Ectodermal cell (in vitro differentiated cells): ENCODE data around the gene TTYH1.
"Not testable (repeated sequence)": the region's sequence is repeated elsewhere in the genome, so short reads cannot be mapped to it uniquely, and the experiment has no call there.

ENCODE experiments used
- H3K27ac ChIP-seq: 2 replicates; pipeline ENCODE4 v1.7.0; 2013; ENCODE audit warnings: mild to moderate bottlenecking, low read depth, low read length; ENCODE audit not compliant: insufficient read depth, poor library complexity, severe bottlenecking
- H3K27me3 ChIP-seq: 2 replicates; pipeline ENCODE4 v1.7.0; 2013; ENCODE audit warnings: mild to moderate bottlenecking, low read length; ENCODE audit not compliant: insufficient read depth, control insufficient read depth, poor library complexity, severe bottlenecking
- H3K36me3 ChIP-seq: one replicate; pipeline ENCODE4 v1.7.0; 2013; ENCODE audit warnings: low read length; ENCODE audit not compliant: control insufficient read depth, insufficient read depth
- H3K4me1 ChIP-seq: one replicate; pipeline ENCODE4 v1.7.0; 2013; ENCODE audit warnings: low read length; ENCODE audit not compliant: control insufficient read depth, insufficient read depth
- H3K4me3 ChIP-seq: 2 replicates; pipeline ENCODE4 v1.7.0; 2013; ENCODE audit warnings: low read depth, low read length, control low read depth; ENCODE audit not compliant: insufficient read depth
- H3K9me3 ChIP-seq: 2 replicates; pipeline ENCODE4 v1.7.0; 2013; ENCODE audit warnings: mild to moderate bottlenecking, low read length, moderate library complexity; ENCODE audit not compliant: control insufficient read depth
- WGBS, 2 experiments: methylation state at CpG; one replicate each; pipeline ENCODE4 v1.1.7; 2013; ENCODE audit warnings: missing lambda C conversion rate in 2 of 2; 5-methylcytosine and 5-hydroxymethylcytosine counted together

The TTYH1 gene

DNA sequence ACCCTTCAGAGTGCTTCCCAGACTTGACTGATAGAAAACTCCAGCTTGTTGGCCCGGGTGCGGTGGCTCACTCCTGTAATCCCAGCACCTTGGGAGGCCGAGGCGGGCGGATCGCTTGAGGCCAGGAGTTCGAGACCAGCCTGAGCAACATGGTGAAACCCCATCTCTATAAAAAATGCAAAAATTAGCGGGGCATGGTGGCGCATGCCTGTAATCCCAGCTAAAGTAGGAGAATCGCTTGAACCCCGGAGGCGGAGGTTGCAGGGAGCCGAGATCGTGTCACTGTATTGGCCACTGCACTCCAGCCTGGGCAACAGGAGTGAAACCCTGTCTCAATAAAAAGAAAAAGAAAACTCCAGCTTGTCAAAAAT lies 50.8 kb downstream of the TTYH1 start:
- not testable (repeated sequence) for H3K27ac ChIP-seq, H3K4me1 ChIP-seq, H3K4me3 ChIP-seq, H3K36me3 ChIP-seq, H3K9me3 ChIP-seq
- WGBS, 2 experiments, result 92% methylated on average over 14 of the region's 14 CpGs
- H3K27me3 ChIP-seq, result peaks cover 38% of the 10 kb centered on the region

DNA sequence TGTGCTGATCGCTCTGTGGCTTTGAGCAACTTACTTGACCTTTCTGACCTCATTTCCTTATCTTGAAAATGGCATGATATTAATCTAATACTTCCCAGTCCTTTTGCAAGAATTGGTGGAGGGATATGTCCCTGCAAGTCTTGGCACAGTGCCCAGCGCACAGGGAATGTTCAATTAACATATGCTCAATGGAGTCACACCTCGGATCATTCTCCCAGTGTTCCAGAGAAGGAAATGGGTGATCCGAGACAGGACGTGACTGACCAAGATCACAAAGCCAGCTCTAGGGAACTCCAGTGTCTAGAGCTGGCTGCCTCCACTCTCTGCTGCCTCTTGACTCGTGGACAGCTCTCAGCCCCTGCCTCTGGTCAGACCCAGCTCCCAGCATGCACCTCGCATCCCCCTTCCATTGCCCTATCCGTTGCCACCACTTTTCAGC lies 54.3 kb downstream of the TTYH1 start:
- Histone ChIP-seq H3K4me1 (peaks cover 16% of the 10 kb centered on the region), H3K27ac (no peak overlapping the region), H3K36me3 (no peaks in the 10 kb centered on the region), H3K4me3 (no peak overlapping the region), H3K9me3 (no peaks in the 10 kb centered on the region), H3K27me3 (peaks cover 37% of the 10 kb centered on the region)
- WGBS, 2 experiments, result 66 to 71% methylated on average over 8 of the region's 8 CpGs

DNA sequence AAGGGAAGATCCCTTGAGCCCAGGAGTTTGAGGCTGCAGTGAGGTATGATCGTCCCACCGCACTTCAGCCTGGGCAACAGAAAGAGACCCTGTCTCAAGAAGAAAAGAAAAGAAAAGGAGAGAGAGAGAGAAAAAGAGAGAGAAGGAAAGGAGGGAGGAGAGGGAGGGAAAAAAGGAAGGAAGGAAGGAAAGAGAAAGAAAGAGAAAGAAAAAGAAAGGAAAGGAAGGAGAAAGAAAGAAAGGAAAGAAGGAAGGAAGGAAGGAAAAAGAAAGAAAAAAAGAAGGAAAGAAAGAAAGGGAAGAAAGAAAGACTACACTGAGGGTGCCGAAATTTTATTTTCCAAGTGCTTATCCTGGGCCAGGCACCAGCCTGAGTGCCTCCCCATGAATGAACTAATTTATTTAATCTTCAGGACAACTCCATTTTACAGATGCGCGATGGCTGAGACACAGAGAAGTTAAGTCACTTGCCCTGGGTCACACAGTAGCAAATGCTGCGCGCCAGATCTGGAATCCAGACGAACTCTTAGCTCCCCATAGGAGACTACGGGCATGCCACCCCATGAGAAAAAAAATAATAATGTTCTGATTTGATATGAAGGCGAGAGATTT lies 55.1 kb downstream of the TTYH1 start:
- peaks cover 35% of the 10 kb centered on the region for H3K27me3 ChIP-seq
- 86% methylated on average over 10 of the region's 10 CpGs for WGBS, 2 experiments
- no peak overlapping the region for H3K4me3 ChIP-seq

DNA sequence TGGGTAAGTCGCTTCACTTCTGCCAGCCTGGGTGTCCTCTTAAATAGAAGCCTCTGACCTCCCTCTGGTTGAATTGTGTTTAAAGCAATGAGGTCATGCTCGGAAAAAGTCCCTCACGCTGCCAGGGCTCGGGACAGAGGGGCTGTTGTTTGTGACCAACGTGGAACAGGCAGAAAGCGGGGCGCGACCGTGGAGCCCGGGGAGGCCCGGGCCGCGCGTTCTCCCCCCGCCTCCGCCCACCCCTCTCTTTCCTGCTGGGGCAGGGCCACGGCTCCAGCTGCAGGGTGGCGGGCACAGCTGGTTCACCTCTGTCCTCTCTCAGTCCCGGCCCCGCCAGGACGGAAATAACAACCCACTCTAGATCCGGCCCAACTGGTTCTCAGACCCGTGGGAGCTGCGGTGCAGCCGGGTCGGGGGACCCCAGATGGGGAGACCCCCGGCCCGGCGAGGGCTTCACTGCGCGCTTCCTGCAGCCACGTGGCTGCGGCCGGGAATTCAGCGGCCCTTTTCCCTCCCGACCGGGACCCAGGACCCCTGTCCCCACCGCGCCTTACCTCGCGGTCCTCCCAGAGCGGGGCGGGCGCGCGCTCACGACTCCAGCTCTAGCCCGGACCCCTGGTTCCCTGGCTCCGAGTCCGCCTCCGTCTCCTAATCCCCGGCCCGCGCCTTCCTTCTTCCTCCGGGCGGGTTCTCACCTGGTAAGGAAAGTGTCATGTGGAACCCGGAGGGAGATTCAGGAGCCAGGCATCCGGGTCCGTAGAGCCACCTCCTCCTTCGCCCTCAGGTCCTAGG lies 55.9 kb downstream of the TTYH1 start:
- H3K27ac ChIP-seq, result no peak overlapping the region
- H3K27me3 ChIP-seq, result peaks cover 28% of the 10 kb centered on the region
- H3K4me1 ChIP-seq, result peaks cover 16% of the 10 kb centered on the region
- H3K4me3 ChIP-seq, result peak overlapping the region; percentile 27
- 16 to 20% methylated on average over 60 of the region's 60 CpGs for WGBS, 2 experiments
- H3K36me3 ChIP-seq, result no peaks in the 10 kb centered on the region
- no peaks in the 10 kb centered on the region for H3K9me3 ChIP-seq

More for the DNA sequence above, 55.1 kb downstream of the TTYH1 start:
- peaks cover 16% of the 10 kb centered on the region for H3K4me1 ChIP-seq
- no peaks in the 10 kb centered on the region for H3K36me3 ChIP-seq
- no peaks in the 10 kb centered on the region for H3K9me3 ChIP-seq
- H3K27ac ChIP-seq, result no peak overlapping the region

DNA sequence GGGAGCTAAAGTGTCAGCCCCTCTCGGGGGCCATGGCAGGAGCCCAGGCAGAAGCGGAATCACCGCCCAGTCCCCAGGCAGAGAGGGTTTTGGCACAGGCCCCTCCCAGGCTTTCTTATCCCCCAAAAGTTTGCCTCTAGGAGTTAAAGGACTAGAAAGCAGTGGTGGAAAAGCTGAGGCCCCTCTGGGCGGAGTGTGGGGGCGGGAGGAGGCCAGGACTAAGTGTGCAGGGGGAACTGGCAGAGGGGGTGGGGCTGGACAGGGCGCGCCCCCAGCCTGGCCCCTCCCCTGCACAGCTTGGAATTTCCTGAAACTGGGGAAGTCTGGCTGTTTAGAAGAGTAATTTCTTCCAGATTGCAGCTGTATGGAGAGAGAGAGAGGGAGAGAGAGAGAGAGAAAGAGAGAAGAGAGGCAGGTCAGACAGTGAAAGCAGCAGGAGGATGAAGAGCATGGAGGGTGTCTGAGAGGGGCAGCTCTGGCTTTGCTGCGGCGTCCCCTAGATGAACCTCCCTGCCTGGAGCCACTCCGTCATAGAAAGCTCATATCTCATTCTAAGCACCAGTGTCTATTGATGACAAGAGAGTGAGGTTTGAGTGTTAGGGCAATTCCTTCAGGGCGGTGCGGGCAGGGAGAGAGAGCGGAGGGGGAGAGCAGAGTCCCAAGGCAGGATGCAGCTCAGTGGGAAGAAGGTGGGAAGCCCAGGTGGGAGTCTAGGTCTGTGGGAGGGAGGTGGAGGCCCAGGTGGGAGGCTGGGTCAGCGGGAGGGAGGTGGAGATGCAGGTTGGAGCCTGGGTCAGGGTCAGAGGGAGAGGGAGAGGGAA lies 58.0 kb downstream of the TTYH1 start, which contains the start of gene CDC42EP5:
TSS of gene CDC42EP5 (minus strand) at position 226 of the 821 bp plus-strand sequence. CDS start 7,749 bp downstream, outside the sequence.
- WGBS, 2 experiments, result 46 to 48% methylated on average over 13 to 14 of the region's 14 CpGs
- Histone ChIP-seq H3K9me3 (no peaks in the 10 kb centered on the region), H3K4me3 (peak within 1 kb of the TSS; percentile 4)

DNA sequence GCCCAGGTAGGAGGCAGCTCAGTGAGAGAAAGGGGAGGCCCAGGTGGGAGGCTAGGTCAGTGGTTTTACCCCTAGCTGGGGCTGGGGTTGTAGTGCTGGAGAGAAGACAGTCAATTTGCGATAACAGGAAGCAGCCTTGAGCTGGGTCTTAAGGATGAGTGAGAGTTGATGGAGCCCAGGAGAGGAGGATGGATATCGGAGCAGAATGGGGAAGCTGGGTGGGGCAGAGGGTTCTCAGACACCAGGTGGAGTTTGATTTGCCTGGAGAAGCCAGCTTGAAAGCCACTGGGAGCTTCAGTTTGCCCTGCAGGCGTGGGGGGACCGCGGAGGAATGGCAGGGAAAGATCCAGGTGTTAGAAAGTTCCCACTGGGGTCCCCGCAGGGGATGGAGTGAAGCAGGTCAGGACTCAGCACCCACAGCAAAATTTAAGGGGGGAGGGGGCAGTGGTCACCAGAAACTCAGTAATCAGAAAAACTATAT lies 58.7 kb downstream of the TTYH1 start:
- Histone ChIP-seq H3K4me1 (peaks cover 16% of the 10 kb centered on the region), H3K4me3 (no peak overlapping the region), H3K27me3 (peaks cover 25% of the 10 kb centered on the region), H3K9me3 (no peaks in the 10 kb centered on the region), H3K36me3 (no peaks in the 10 kb centered on the region), H3K27ac (no peak overlapping the region)
- 73% methylated on average over 5 to 6 of the region's 6 CpGs for whole genome bisulfite sequencing, 2 experiments

More for the DNA sequence above, 58.0 kb downstream of the TTYH1 start, which contains the start of gene CDC42EP5:
- peaks cover 16% of the 10 kb centered on the region for H3K4me1 ChIP-seq
- peak within 1 kb of the TSS; percentile 36 for H3K27ac ChIP-seq
- peaks cover 25% of the 10 kb centered on the region for H3K27me3 ChIP-seq
- H3K36me3 ChIP-seq, result no peaks in the 10 kb centered on the region

DNA sequence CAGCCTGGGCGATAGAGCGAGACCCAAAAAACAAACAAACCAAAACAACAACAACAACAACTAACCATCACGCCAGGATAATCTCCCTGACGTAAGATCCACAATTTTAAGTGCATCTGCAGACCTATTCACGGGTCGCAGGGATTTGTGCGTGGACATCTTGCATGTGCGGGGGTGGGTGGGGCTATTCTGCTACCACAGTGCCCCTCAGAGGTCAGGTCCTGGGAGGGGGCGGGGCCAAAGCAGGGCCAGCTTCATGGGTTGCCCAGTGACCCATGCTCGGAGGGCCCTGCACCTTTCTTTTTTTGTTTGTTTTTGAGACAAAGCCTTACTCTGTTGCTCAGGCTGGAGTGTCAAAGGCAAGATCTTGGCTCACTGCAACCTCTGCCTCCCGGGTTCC lies 60.4 kb downstream of the TTYH1 start:
- Histone ChIP-seq H3K36me3 (no peaks in the 10 kb centered on the region), H3K27ac (no peak overlapping the region), H3K4me3 (no peak overlapping the region), H3K27me3 (peaks cover 10% of the 10 kb centered on the region), H3K9me3 (no peaks in the 10 kb centered on the region), H3K4me1 (peaks cover 16% of the 10 kb centered on the region)
- WGBS, 2 experiments, result 82 to 86% methylated on average over 11 of the region's 11 CpGs

DNA sequence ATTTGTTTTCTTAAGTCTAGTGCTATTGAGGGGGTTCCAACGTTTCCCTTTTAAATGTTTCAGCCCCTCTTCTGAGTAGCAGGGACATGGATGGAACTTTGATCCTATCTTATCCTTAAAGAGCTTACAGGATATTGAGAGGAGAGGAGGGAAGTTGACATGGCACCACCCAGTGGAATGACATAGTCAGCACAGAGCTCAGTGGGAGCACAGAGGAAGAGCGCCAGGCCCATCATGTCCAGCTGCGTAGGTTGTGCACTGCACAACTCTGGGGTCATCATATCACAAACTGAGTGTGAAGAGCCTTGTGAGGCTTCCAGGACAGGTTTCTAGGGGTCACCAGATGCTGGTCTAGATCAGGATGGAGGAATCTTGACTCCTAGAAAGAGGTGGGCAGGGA lies 62.4 kb downstream of the TTYH1 start:
- H3K4me3 ChIP-seq, result no peak overlapping the region
- no peaks in the 10 kb centered on the region for H3K27me3 ChIP-seq
- no peaks in the 10 kb centered on the region for H3K36me3 ChIP-seq
- H3K27ac ChIP-seq, result no peak overlapping the region
- 59 to 61% methylated on average over 3 of the region's 3 CpGs for WGBS, 2 experiments
- peaks cover 8% of the 10 kb centered on the region for H3K4me1 ChIP-seq
- no peaks in the 10 kb centered on the region for H3K9me3 ChIP-seq

DNA sequence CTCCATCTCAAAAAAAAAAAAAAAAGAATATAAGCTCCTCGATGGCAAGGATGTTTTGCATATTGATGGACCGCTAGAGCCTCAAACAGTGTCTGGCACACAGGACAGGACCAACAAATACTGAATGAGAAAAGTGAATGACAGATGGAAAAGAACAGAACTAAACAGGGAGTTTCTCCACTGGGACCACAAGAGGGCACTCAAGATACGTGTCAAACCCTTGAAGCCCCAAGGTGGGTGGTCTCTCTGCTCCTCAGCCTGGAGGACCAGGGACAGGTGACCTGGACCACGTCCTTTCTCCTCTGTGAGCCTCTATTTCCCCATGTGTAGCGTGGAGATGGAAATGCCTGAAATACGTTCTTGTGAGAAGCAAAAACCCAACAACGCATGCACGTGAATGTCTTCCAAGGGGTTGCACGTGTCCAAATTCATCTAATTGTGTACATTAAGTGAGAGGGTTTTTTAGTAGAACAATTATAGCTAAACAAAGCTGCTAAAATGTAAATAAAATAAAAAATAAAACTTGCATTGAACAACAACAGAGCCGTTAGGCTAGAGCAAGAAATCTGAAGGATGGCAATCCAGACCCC lies 63.5 kb downstream of the TTYH1 start:
- Histone ChIP-seq H3K36me3 (no peaks in the 10 kb centered on the region), H3K27me3 (no peaks in the 10 kb centered on the region), H3K4me1 (no peaks in the 10 kb centered on the region), H3K4me3 (no peak overlapping the region), H3K27ac (no peak overlapping the region), H3K9me3 (no peaks in the 10 kb centered on the region)
- 23 to 29% methylated on average over 9 to 10 of the region's 10 CpGs for WGBS, 2 experiments
